ENCODE measurements around the gene AOPEP.
A peak's percentile ranks its signal among the peaks of the same experiment; 100 is the strongest.

Gene AOPEP

DNA sequence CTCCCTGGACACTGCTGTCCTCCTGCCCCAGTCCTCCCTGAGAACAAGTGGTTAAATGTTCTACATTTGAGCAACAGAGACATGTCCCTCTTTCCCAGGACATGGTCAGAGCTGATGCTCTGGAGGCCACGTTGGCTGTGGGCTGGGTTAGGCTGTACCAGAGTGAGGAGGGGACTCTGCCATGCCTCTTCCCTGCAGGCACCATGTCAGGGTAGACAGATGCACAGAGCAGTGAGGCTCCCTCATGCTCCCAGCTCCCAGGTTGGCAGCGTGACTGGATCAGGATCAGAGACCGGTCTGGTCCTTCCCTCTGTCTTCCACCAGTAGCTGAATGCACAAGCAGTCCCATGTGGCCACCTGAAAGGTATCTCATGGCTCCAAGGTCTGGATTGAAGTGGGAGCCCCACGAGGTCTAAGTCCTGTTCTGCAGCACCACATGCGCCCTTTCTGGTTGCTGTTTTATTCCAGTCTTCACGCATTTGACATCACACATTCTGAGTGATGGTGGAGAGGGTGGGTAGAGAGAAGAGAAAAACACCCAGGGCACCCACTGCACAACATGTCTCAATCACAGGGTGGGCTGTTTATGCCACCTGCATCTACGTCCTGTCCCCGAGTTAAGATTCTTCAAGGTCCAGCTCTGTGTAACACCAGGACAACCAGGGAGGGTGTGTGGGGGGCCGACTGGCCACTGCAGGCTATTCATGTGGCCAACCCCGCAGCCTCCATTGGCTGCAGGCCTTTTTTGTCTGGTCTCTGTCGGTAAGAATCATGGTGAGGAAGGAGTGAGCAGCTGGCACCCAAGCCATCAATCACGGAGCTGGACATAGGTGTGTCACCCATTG is 386.2 kb downstream of the AOPEP start:
- TF ChIP-seq TCF12 (IDR thresholded peaks at IDR 0.05; ENCODE audit: low read depth) (no peak), TAF1 (IDR thresholded peaks at IDR 0.05; ENCODE audit: low read depth) (no peak), FOXM1 (IDR thresholded peaks at IDR 0.05; ENCODE audit: borderline replicate concordance, low read depth) (no peak), ZBTB7A (IDR thresholded peaks at IDR 0.05; ENCODE audit: low read depth) (no peak)
- TF ChIP-seq, protein P1, sequence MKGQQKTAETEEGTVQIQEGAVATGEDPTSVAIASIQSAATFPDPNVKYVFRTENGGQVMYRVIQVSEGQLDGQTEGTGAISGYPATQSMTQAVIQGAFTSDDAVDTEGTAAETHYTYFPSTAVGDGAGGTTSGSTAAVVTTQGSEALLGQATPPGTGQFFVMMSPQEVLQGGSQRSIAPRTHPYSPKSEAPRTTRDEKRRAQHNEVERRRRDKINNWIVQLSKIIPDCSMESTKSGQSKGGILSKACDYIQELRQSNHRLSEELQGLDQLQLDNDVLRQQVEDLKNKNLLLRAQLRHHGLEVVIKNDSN (IDR thresholded peaks at IDR 0.05) = no peak
- TF ChIP-seq, protein P2, sequence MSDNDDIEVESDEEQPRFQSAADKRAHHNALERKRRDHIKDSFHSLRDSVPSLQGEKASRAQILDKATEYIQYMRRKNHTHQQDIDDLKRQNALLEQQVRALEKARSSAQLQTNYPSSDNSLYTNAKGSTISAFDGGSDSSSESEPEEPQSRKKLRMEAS (IDR thresholded peaks at IDR 0.05) = no peak

DNA sequence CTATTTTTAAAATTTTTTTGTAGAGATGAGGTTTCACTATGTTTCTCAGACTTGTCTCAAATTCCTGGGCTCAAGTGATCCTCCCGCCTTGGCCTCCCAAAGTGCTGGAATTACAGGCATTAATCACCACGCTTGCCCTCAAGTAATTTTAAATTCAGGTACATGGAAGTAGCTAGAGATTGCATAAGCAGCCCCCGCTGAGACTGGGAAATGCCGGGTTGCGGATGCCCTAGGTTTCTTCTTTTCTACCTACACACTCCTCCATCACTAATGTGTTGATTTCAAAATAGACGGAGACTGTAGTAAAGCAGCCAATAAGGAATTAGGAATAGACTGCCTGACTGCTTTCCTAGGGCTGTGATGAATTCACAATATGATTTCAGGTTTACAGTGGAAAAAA is 388.6 kb downstream of the AOPEP start:
- TF ChIP-seq, protein P2 (IDR thresholded peaks at IDR 0.05) = no peak
- TF ChIP-seq FOXM1 (IDR thresholded peaks at IDR 0.05; ENCODE audit: borderline replicate concordance, low read depth) = no peak
- TF ChIP-seq, protein P1 (IDR thresholded peaks at IDR 0.05) = no peak
- no peak for TF ChIP-seq TEAD4 (IDR thresholded peaks at IDR 0.05)
- no peak for TF ChIP-seq TAF1 (IDR thresholded peaks at IDR 0.05; ENCODE audit: low read depth)
- no peak for TF ChIP-seq NFIC (IDR thresholded peaks at IDR 0.05)
- TF ChIP-seq CREB1 (IDR thresholded peaks at IDR 0.05; ENCODE audit: low read depth) = no peak
- no peak for TF ChIP-seq ZBTB7A (IDR thresholded peaks at IDR 0.05; ENCODE audit: low read depth)
- no peak for TF ChIP-seq TCF12 (IDR thresholded peaks at IDR 0.05; ENCODE audit: low read depth)
- no peak for TF ChIP-seq YY1 (IDR thresholded peaks at IDR 0.05; ENCODE audit: low read depth)
- no peak for TF ChIP-seq RAD21 (IDR thresholded peaks at IDR 0.05; ENCODE audit: low read depth)
- TF ChIP-seq CEBPB (IDR thresholded peaks at IDR 0.05) = no peak
- TF ChIP-seq, protein P3, sequence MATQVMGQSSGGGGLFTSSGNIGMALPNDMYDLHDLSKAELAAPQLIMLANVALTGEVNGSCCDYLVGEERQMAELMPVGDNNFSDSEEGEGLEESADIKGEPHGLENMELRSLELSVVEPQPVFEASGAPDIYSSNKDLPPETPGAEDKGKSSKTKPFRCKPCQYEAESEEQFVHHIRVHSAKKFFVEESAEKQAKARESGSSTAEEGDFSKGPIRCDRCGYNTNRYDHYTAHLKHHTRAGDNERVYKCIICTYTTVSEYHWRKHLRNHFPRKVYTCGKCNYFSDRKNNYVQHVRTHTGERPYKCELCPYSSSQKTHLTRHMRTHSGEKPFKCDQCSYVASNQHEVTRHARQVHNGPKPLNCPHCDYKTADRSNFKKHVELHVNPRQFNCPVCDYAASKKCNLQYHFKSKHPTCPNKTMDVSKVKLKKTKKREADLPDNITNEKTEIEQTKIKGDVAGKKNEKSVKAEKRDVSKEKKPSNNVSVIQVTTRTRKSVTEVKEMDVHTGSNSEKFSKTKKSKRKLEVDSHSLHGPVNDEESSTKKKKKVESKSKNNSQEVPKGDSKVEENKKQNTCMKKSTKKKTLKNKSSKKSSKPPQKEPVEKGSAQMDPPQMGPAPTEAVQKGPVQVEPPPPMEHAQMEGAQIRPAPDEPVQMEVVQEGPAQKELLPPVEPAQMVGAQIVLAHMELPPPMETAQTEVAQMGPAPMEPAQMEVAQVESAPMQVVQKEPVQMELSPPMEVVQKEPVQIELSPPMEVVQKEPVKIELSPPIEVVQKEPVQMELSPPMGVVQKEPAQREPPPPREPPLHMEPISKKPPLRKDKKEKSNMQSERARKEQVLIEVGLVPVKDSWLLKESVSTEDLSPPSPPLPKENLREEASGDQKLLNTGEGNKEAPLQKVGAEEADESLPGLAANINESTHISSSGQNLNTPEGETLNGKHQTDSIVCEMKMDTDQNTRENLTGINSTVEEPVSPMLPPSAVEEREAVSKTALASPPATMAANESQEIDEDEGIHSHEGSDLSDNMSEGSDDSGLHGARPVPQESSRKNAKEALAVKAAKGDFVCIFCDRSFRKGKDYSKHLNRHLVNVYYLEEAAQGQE (IDR thresholded peaks at IDR 0.05; ENCODE audit: low read depth) = no peak
- no peak for TF ChIP-seq EGR1 (IDR thresholded peaks at IDR 0.05)
- TF ChIP-seq EP300 (IDR thresholded peaks at IDR 0.05; ENCODE audit: borderline replicate concordance) = no peak

DNA sequence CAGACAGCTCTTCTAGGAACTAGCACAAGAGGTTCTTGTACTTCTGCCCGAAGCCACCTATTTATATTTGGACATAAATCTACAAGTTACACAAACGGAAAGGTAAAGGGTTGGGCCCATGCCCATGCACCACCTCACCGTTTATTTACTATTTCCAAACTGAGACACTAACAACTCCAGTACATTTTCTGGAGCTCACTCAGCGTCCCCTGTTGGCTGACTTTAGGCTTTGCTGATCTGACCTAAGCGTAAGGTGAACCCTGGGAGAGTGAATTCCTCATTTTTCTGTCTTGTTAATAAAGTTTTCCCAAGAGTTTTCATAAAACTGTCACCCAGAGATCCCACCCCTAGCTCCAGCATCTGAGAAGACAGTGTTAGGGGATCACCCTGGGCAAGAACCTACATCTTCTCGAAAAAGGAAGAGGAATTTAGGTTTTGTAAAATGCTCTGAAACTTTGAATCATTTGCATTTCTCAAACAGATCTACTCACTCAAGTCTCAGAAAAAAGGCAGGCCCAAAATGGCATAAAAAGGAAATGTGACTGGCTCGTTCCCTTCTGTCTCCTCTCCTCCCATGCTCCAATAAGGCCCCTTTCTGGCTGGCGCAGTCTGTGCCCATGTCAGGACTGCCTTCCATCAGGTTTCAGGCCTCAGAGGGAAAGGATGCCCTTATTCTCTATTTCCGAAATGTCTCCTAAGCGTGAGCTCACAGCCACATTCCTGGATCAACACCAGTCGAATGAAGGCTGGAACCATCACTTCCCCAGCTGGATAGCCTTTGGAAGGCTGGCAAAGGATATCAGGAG is 389.7 kb downstream of the AOPEP start:
- peak; percentile 40 for TF ChIP-seq RAD21 (IDR thresholded peaks at IDR 0.05; ENCODE audit: low read depth)
- no peak for TF ChIP-seq TEAD4 (IDR thresholded peaks at IDR 0.05)

DNA sequence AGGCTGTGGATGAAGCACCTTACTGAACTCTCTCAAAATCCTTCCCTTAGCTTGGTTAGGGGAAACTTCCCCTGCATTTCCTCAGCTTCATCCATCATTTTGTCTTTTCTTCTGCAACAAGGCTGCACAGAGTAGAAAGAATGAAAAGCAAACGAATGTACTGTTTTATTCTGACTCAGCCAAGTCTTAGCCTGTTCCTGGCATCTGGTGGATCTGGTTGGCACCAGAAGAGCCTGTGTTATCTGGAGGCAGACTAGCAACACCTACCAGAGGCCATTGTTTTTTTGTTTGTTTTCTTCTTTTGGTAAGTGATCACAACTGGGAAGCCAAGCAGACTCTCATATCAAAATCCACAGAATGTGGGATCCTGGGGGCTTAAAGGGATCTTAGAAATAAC is 390.3 kb downstream of the AOPEP start:
- TF ChIP-seq TEAD4 (IDR thresholded peaks at IDR 0.05) (no peak), ZBTB7A (IDR thresholded peaks at IDR 0.05; ENCODE audit: low read depth) (no peak)

DNA sequence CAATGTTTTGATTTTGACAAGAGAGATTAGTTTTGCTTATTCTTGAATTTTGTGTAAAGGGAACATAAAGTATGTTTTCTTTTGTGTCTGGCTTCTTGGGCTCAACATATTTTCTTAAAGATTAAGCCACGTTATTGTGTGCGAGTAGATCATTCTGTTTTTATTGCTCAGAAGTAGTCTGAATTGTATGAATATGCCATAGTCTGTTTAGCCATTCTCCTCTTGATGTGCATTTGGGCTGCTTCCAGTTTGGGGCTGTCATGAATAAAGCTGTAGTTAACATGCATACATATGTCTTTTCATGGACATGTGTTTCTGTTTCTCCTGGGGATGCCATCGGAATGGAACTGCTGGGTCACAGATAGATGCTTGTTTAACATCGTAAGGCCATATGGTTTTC is 392.1 kb downstream of the AOPEP start:
- TF ChIP-seq EP300 (IDR thresholded peaks at IDR 0.05; ENCODE audit: borderline replicate concordance) = no peak
- TF ChIP-seq YY1 (IDR thresholded peaks at IDR 0.05; ENCODE audit: low read depth) = no peak

DNA sequence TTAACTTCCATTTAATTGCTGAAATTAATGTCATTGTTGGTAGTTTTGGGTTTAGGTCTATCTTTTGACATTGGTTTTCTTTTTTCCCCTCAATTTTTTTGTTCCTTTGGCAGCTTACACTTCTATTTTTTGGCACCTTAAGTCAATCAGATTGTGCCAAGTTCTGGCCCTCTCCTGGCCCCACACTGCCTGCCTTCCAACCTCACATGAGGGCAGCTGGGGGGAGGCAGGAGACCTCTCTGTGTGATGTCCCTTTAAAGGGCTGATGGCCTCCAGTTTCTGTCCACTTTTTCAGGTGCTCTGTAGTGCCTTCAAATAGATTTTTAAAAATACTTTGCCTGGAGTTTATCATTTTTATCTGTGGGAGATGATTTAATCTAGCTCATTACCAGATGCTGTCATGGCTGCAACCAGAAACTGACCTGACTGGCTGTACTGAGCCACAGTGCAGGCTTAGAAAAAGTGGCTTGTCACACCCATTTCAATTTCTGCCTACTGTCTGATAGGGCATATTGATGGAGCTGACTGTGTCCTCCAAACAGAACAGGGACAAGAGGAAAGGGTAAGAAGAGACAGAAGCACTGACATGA is 394.4 kb downstream of the AOPEP start:
- no peak for TF ChIP-seq EP300 (IDR thresholded peaks at IDR 0.05; ENCODE audit: borderline replicate concordance)
- TF ChIP-seq TEAD4 (IDR thresholded peaks at IDR 0.05) = no peak
- no peak for TF ChIP-seq FOXM1 (IDR thresholded peaks at IDR 0.05; ENCODE audit: borderline replicate concordance, low read depth)
- TF ChIP-seq EGR1 (IDR thresholded peaks at IDR 0.05) = no peak
- TF ChIP-seq RAD21 (IDR thresholded peaks at IDR 0.05; ENCODE audit: low read depth) = no peak
- TF ChIP-seq ZBTB7A (IDR thresholded peaks at IDR 0.05; ENCODE audit: low read depth) = no peak

DNA sequence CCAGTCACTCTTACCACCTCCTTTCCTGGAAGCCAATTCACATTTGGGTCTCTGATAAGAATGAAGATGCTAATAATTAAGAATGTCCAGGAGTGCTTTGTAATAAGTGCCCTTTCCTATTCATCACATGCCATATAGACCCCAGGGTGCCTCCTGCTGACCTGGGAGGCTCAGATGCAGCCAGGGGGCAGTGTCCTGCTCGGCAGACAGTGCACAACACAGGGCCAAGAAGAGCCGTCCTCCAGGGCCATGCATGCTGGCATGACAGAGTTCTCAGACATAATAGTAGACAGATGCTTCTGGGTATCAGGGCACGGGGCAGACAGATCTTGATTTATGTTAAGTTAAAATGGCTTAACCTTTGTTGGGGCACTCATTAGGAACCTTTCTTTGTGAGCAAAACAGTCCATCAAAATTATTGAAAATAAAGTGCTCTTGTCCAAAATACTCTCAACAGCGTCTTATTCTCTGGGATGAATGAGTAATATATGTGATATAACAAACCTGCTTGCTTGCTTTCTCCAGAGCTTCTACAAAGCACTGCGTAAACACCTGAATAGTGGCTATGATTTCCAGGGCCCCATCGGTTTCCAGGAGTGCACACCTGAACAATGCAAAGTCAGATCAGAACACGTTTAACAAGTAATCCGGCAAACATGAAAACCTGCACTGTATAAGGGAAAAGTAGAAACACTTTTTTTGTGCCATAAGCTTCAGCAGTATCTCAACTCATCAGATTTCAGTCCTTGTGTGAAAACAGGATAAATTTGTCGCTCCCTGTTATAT is 398.3 kb downstream of the AOPEP start:
- TF ChIP-seq YY1 (IDR thresholded peaks at IDR 0.05; ENCODE audit: low read depth) = no peak
- TF ChIP-seq RAD21 (IDR thresholded peaks at IDR 0.05; ENCODE audit: low read depth) = peak; percentile 13; the same call in 1 of the 2 replicates
- TF ChIP-seq CEBPB (IDR thresholded peaks at IDR 0.05) = no peak
